ENCODE measurements around the gene IZUMO1.
"Not testable (repeated sequence)": the region's sequence is repeated elsewhere in the genome, so short reads cannot be mapped to it uniquely, and the experiment has no call there.

Gene IZUMO1

GRCh38 chr19:48738557-48739403, 7.9 kb downstream of the IZUMO1 start:
- peak; percentile 77 to 80 for DNase-seq (ENCODE audit: low read depth in 2 of 2, low spot score in 1 of 2)

- DNase-seq (ENCODE audit: low read depth in 2 of 2, low spot score in 1 of 2) = no peak
Observed at GRCh38 chr19:48737360-48737998, 9.2 kb downstream of the IZUMO1 start.

GRCh38 chr19:48735031-48735615, 11.6 kb downstream of the IZUMO1 start:
- DNase-seq (ENCODE audit: low read depth in 2 of 2, low spot score in 1 of 2) = no peak

GRCh38 chr19:48734625-48735024, 12.1 kb downstream of the IZUMO1 start:
- DNase-seq (ENCODE audit: low read depth in 2 of 2, low spot score in 1 of 2) = no peak

GRCh38 chr19:48731452-48731851, 15.3 kb downstream of the IZUMO1 start:
- no peak for DNase-seq (ENCODE audit: low read depth in 2 of 2, low spot score in 1 of 2)

- DNase-seq (ENCODE audit: low read depth in 2 of 2, low spot score in 1 of 2) = no peak
Observed at GRCh38 chr19:48728911-48729664, 17.6 kb downstream of the IZUMO1 start.

GRCh38 chr19:48726556-48726955, 20.2 kb downstream of the IZUMO1 start:
- DNase-seq (ENCODE audit: low read depth in 2 of 2, low spot score in 1 of 2) = no peak

- DNase-seq (ENCODE audit: low read depth in 2 of 2, low spot score in 1 of 2) = no peak
Observed at GRCh38 chr19:48724796-48725753, 21.6 kb downstream of the IZUMO1 start.

- DNase-seq (ENCODE audit: low read depth in 2 of 2, low spot score in 1 of 2) = no peak
Observed at GRCh38 chr19:48722196-48722708, 24.5 kb downstream of the IZUMO1 start.

- peak; percentile 76 to 79 for DNase-seq (ENCODE audit: low read depth in 2 of 2, low spot score in 1 of 2)
Observed at GRCh38 chr19:48720613-48721296, 26.0 kb downstream of the IZUMO1 start.

GRCh38 chr19:48720251-48720612, 26.5 kb downstream of the IZUMO1 start:
- no peak for DNase-seq (ENCODE audit: low read depth in 2 of 2, low spot score in 1 of 2)

- no peak for DNase-seq (ENCODE audit: low read depth in 2 of 2, low spot score in 1 of 2)
Observed at GRCh38 chr19:48719263-48720171, 27.2 kb downstream of the IZUMO1 start, which contains the start of gene MAMSTR. TSS of gene MAMSTR (minus strand) at chr19:48719725. CDS start at chr19:48719031, 694 bp downstream.

- DNase-seq (ENCODE audit: low read depth in 2 of 2, low spot score in 1 of 2) = no peak
Observed at GRCh38 chr19:48718711-48719231, 27.9 kb downstream of the IZUMO1 start.

- not testable (repeated sequence) for DNase-seq (ENCODE audit: low read depth in 2 of 2, low spot score in 1 of 2)
Observed at GRCh38 chr19:48718106-48718505, 28.6 kb downstream of the IZUMO1 start.

- no peak for DNase-seq (ENCODE audit: low read depth in 2 of 2, low spot score in 1 of 2)
Observed at GRCh38 chr19:48716562-48717291, 30.0 kb downstream of the IZUMO1 start.

GRCh38 chr19:48715681-48716171, 31.0 kb downstream of the IZUMO1 start:
- DNase-seq (ENCODE audit: low read depth in 2 of 2, low spot score in 1 of 2) = no peak
